Neural cell (in vitro differentiated cells): Measurements from ENCODE around the gene GATAD2A. TPM values are rescaled to one million over a fixed set of nuclear protein-coding genes. Genes with fewer than 3 reads are reported as not detected.

Experiments used
- H2AFZ ChIP-seq: fragments of 200-600, 300-800 bp; sonication (generic), shearing (Covaris generic); 2 replicates; pipeline ENCODE4 v1.6.0; 2014; ENCODE audit warnings: low read depth, mild to moderate bottlenecking, antibody characterized with exemption, low read length, moderate library complexity
- H3F3A ChIP-seq: fragments of 200-600 bp; shearing (Covaris generic); 2 replicates; pipeline ENCODE4 v1.6.1; 2016; ENCODE audit warnings: mild to moderate bottlenecking, moderate library complexity, mixed read lengths, antibody characterized with exemption, low read length; ENCODE audit not compliant: insufficient read depth, poor library complexity, severe bottlenecking
- H3K27ac ChIP-seq: fragments of 200-600, 300-800 bp; sonication (generic), shearing (Covaris generic); 2 replicates; pipeline ENCODE4 v1.5.1; 2014; ENCODE audit warnings: mild to moderate bottlenecking, low read length, moderate library complexity
- H3K27me3 ChIP-seq: fragments of 300-800, 200-600 bp; sonication (generic), shearing (Covaris generic); 2 replicates; pipeline ENCODE4 v1.6.0; 2014; ENCODE audit warnings: mild to moderate bottlenecking, low read depth, low read length, moderate library complexity; ENCODE audit not compliant: insufficient read depth
- H3K36me3 ChIP-seq: fragments of 300-800, 200-600 bp; sonication (generic), shearing (Covaris generic); 2 replicates; pipeline ENCODE4 v1.5.1; 2014; ENCODE audit warnings: mild to moderate bottlenecking, antibody characterized with exemption, low read length, moderate library complexity; ENCODE audit not compliant: insufficient read depth
- H3K4me2 ChIP-seq: fragments of 300-800, 200-600 bp; sonication (generic), shearing (Covaris generic); 2 replicates; pipeline ENCODE4 v1.6.0; 2014; ENCODE audit warnings: mild to moderate bottlenecking, low read length
- H3K4me3 ChIP-seq: fragments of 300-800, 200-600 bp; sonication (generic), shearing (Covaris generic); 2 replicates; pipeline ENCODE4 v1.5.1; 2014; ENCODE audit warnings: mild to moderate bottlenecking, low read length, moderate library complexity
- H3K79me2 ChIP-seq: fragments of 200-600 bp; shearing (Covaris generic); replicated peaks from 2 replicates; pipeline ENCODE4 v1.6.0; 2014; ENCODE audit warnings: mild to moderate bottlenecking, low read length, moderate library complexity; ENCODE audit not compliant: insufficient read depth
- H3K9ac ChIP-seq: fragments of 300-800, 200-600 bp; sonication (generic), shearing (Covaris generic); 2 replicates; pipeline ENCODE4 v1.6.1; 2016; ENCODE audit warnings: mild to moderate bottlenecking, low read length, mixed read lengths
- H3K9me2 ChIP-seq: fragments of 200-600 bp; shearing (Covaris generic); 2 replicates; pipeline ENCODE4 v1.6.1; 2016; ENCODE audit warnings: mild to moderate bottlenecking, low read length, mixed read lengths; ENCODE audit not compliant: insufficient read depth
- H3K9me3 ChIP-seq: fragments of 200-600, 300-800 bp; sonication (generic), shearing (Covaris generic); 2 replicates; pipeline ENCODE4 v1.6.1; 2016; ENCODE audit warnings: mild to moderate bottlenecking, mixed run types, low read length, moderate library complexity, mixed read lengths
- H4K20me1 ChIP-seq: fragments of 200-600 bp; shearing (Covaris generic); 2 replicates; pipeline ENCODE4 v1.6.1; 2016; ENCODE audit warnings: mild to moderate bottlenecking, mixed run types; ENCODE audit not compliant: insufficient read depth
- CTCF ChIP-seq: fragments of 450-650 bp; IDR thresholded peaks from 2 replicates; pipeline ENCODE4 v1.5.1; 2014; ENCODE audit warnings: antibody characterized with exemption, mild to moderate bottlenecking, moderate library complexity; ENCODE audit not compliant: poor library complexity, severe bottlenecking
- EP300 ChIP-seq: fragments of 450-650 bp; conservative IDR thresholded peaks from 2 replicates; pipeline ENCODE4 v1.6.1; 2014; ENCODE audit warnings: antibody characterized with exemption, mild to moderate bottlenecking, moderate library complexity; ENCODE audit not compliant: poor library complexity, severe bottlenecking
- EZH2 ChIP-seq: fragments of 200-600, 300-800 bp; shearing (Covaris generic), sonication (generic); IDR thresholded peaks from 2 replicates; pipeline ENCODE4 v1.6.1; 2014; ENCODE audit warnings: antibody characterized with exemption, low read length, borderline replicate concordance, mild to moderate bottlenecking; ENCODE audit not compliant: insufficient read depth, poor library complexity, severe bottlenecking
- MXI1 ChIP-seq: fragments of 450-650 bp; conservative IDR thresholded peaks from 2 replicates; pipeline ENCODE4 v1.6.1; 2014; ENCODE audit warnings: antibody characterized with exemption, mild to moderate bottlenecking; ENCODE audit not compliant: poor library complexity, severe bottlenecking
- POLR2AphosphoS5 ChIP-seq: IDR thresholded peaks from 2 replicates; pipeline ENCODE4 v1.6.1; 2012
- RAD21 ChIP-seq: fragments of 450-650 bp; conservative IDR thresholded peaks from 2 replicates; pipeline ENCODE4 v1.6.1; 2014; ENCODE audit warnings: antibody characterized with exemption, mild to moderate bottlenecking, moderate library complexity
- REST ChIP-seq: IDR thresholded peaks from 2 replicates; pipeline ENCODE4 v1.6.1; 2012; ENCODE audit warnings: borderline replicate concordance
- SMC3 ChIP-seq: fragments of 450-650 bp; conservative IDR thresholded peaks from 2 replicates; pipeline ENCODE4 v1.6.1; 2014; ENCODE audit warnings: antibody characterized with exemption, mild to moderate bottlenecking, moderate library complexity; ENCODE audit not compliant: poor library complexity
- TAF1 ChIP-seq: IDR thresholded peaks from 2 replicates; pipeline ENCODE4 v1.6.1; 2012; ENCODE audit warnings: low read depth
- polyA plus RNA-seq: library from polyadenylated mRNA; depleted of rRNA; stranded (reverse); fragments of >200 nt; gene quantifications from 2 replicates; pipeline ENCODE4 v1.2.3, GENCODE V29; 2014

The GATAD2A gene
- polyA plus RNA-seq, 1 donor from 2014 or later, result 13.9 TPM

- no peaks in the 10 kb centered on the region for H3K27me3 ChIP-seq
- H3K9me2 ChIP-seq, result no peaks in the 10 kb centered on the region
- H3K27ac ChIP-seq, result no peak overlapping the region
- no peak overlapping the region for H3K9ac ChIP-seq
- H3K79me2 ChIP-seq, result no peaks in the 10 kb centered on the region
- H3K9me3 ChIP-seq, result no peaks in the 10 kb centered on the region
- H3F3A ChIP-seq, result no peaks in the 10 kb centered on the region
- H3K4me2 ChIP-seq, result no peak overlapping the region
- H2AFZ ChIP-seq, result no peak overlapping the region
- no peaks in the 10 kb centered on the region for H4K20me1 ChIP-seq
- H3K4me3 ChIP-seq, result no peak overlapping the region
- TF ChIP-seq EP300, result no peak
- no peak for TF ChIP-seq RAD21
- no peak for TF ChIP-seq CTCF
- TF ChIP-seq REST, result no peak
- no peak for TF ChIP-seq POLR2AphosphoS5
- no peak for TF ChIP-seq MXI1
- no peak for TF ChIP-seq TAF1
- TF ChIP-seq SMC3, result no peak
- peaks cover 5% of the 10 kb centered on the region for H3K36me3 ChIP-seq
Measured at GRCh38 chr19:19502281-19502680, 96.8 kb downstream of the GATAD2A start.

- Histone ChIP-seq H2AFZ (no peak overlapping the region), H3K9me3 (no peaks in the 10 kb centered on the region), H3K27me3 (no peaks in the 10 kb centered on the region), H3K9me2 (no peaks in the 10 kb centered on the region), H3K79me2 (no peaks in the 10 kb centered on the region), H3K4me3 (no peak overlapping the region), H4K20me1 (no peaks in the 10 kb centered on the region), H3K27ac (no peak overlapping the region), H3K4me2 (no peak overlapping the region), H3K9ac (no peak overlapping the region), H3K36me3 (peaks cover 5% of the 10 kb centered on the region), H3F3A (no peaks in the 10 kb centered on the region)
- no peak for TF ChIP-seq TAF1
- no peak for TF ChIP-seq CTCF
- no peak for TF ChIP-seq POLR2AphosphoS5
- no peak for TF ChIP-seq SMC3
- TF ChIP-seq MXI1, result no peak
- TF ChIP-seq EP300, result no peak
- no peak for TF ChIP-seq REST
- no peak for TF ChIP-seq RAD21
- no peak for TF ChIP-seq EZH2
Measured at GRCh38 chr19:19502808-19503602, 97.5 kb downstream of the GATAD2A start.
